ENCODE data around the gene ABHD2.
A peak's percentile ranks its signal among the peaks of the same experiment; 100 is the strongest.

ABHD2 gene

GRCh38 chr15:89171136-89172072 is 83.1 kb downstream of the ABHD2 start:
- DNase-seq: peak; percentile 19

- DNase-seq: no peak
Observed at GRCh38 chr15:89172921-89173320, 84.7 kb downstream of the ABHD2 start.

GRCh38 chr15:89174476-89174875 is 86.2 kb downstream of the ABHD2 start:
- no peak for DNase-seq

GRCh38 chr15:89175617-89176191 is 87.4 kb downstream of the ABHD2 start:
- DNase-seq: no peak

GRCh38 chr15:89177116-89177515 is 88.9 kb downstream of the ABHD2 start:
- DNase-seq: no peak

GRCh38 chr15:89177633-89178306 is 89.5 kb downstream of the ABHD2 start:
- DNase-seq: peak; percentile 33

- DNase-seq: no peak
Observed at GRCh38 chr15:89178307-89178977, 90.2 kb downstream of the ABHD2 start.

- no peak for DNase-seq
Observed at GRCh38 chr15:89179966-89180875, 92.0 kb downstream of the ABHD2 start.

GRCh38 chr15:89184357-89184756 is 96.1 kb downstream of the ABHD2 start:
- DNase-seq: no peak

GRCh38 chr15:89184886-89185526 is 96.8 kb downstream of the ABHD2 start:
- DNase-seq: no peak

GRCh38 chr15:89186803-89187202 is 98.5 kb downstream of the ABHD2 start:
- no peak for DNase-seq

- no peak for DNase-seq
Observed at GRCh38 chr15:89187301-89187985, 99.2 kb downstream of the ABHD2 start.

- no peak for DNase-seq
Observed at GRCh38 chr15:89187986-89188514, 99.8 kb downstream of the ABHD2 start.

- DNase-seq: no peak
Observed at GRCh38 chr15:89192136-89192535, 103.9 kb downstream of the ABHD2 start.

- no peak for DNase-seq
Observed at GRCh38 chr15:89192766-89193165, 104.5 kb downstream of the ABHD2 start.

- DNase-seq: no peak
Observed at GRCh38 chr15:89194608-89195007, 106.4 kb downstream of the ABHD2 start.

GRCh38 chr15:89195836-89196235 is 107.6 kb downstream of the ABHD2 start:
- no peak for DNase-seq

GRCh38 chr15:89196241-89196640 is 108.0 kb downstream of the ABHD2 start:
- DNase-seq: no peak

GRCh38 chr15:89196994-89197393 is 108.7 kb downstream of the ABHD2 start:
- no peak for DNase-seq

- no peak for DNase-seq
Observed at GRCh38 chr15:89197503-89197971, 109.3 kb downstream of the ABHD2 start.

GRCh38 chr15:89198196-89198595 is 109.9 kb downstream of the ABHD2 start:
- DNase-seq: no peak

Measured in NK-92 treated with Interleukin-12 subunit alpha and Interleukin-12 subunit beta, amount 100 ng/mL, for 24 hours (cell line).